GM12864 (cell line): ENCODE data around the gene FAM177A1.
"Not testable (repeated sequence)": the region's sequence is repeated elsewhere in the genome, so short reads cannot be mapped to it uniquely, and the experiment has no call there.

Experiments
- DNase-seq: peaks from one replicate; pipeline ENCODE4 v3.0.0-alpha.2; 2011; ENCODE audit warnings: low read depth
- H3K4me3 ChIP-seq: 2 replicates; pipeline ENCODE4 v1.5.1; 2011; ENCODE audit warnings: mild to moderate bottlenecking, low read depth, low read length, control low read depth
- TF ChIP-seq, protein P1 (sequence below): IDR thresholded peaks from 2 replicates; pipeline ENCODE4 v1.5.1; 2011; ENCODE audit warnings: low read depth, mild to moderate bottlenecking, moderate library complexity, low read length, control low read depth, inconsistent platforms; ENCODE audit errors: missing control alignments

The FAM177A1 gene

DNA sequence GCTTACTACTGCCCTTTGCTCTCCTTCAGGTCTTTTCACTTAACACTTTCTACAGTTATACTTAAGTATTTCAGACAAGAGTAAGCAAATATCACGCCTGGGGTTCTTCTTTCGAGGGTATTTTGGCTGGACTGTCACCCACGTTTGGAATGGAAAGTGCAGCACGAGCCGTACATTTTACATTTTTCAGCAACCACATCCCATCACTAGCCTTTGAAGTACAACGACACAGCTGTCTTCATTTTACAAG is 349 bp upstream of the FAM177A1 start:
- TF ChIP-seq, protein P1, sequence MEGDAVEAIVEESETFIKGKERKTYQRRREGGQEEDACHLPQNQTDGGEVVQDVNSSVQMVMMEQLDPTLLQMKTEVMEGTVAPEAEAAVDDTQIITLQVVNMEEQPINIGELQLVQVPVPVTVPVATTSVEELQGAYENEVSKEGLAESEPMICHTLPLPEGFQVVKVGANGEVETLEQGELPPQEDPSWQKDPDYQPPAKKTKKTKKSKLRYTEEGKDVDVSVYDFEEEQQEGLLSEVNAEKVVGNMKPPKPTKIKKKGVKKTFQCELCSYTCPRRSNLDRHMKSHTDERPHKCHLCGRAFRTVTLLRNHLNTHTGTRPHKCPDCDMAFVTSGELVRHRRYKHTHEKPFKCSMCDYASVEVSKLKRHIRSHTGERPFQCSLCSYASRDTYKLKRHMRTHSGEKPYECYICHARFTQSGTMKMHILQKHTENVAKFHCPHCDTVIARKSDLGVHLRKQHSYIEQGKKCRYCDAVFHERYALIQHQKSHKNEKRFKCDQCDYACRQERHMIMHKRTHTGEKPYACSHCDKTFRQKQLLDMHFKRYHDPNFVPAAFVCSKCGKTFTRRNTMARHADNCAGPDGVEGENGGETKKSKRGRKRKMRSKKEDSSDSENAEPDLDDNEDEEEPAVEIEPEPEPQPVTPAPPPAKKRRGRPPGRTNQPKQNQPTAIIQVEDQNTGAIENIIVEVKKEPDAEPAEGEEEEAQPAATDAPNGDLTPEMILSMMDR = no peak

DNA sequence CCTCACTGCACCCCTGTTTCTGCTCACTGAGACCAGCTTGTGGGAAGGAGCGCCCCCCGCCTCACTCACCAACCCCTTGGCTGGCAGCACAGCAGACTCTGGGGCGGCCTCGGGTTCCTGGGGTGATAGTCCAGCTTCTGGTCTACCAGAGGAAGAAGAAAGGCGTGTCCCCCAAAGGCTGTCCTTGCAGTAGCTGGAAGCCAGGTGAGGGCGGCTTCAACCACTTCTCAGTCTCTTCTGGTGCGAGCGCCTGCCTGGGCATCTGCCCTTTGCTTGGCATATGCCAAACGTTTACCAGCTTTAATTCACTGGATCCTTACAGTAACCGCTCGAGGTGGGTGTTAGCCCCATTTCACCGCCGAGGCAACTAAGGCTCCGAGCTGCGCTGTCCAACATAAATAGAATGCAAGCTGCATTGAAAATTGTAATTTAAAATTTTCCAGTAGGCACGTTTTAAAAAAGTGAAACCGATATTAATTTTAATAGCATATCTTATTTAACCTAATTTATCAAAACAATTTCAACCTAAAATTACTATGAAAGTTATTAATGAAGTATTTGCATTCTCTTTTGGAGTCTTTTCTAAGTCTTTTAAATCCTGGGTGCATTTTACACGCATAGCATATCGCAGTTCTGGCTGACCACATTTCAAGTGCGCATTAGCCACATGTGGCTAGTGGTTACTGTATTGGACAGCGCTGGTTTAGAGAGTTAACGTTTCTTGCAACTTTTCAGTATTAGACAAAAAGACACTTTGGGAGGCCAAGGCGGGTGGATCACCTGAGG is 872 bp downstream of the FAM177A1 start:
- TF ChIP-seq, protein P1 = no peak
- peak; percentile 13 for DNase-seq
- H3K4me3 ChIP-seq = peak overlapping the region; percentile 70

More for the DNA sequence above, 349 bp upstream of the FAM177A1 start:
- no peak for DNase-seq
- H3K4me3 ChIP-seq = peak overlapping the region; percentile 70

DNA sequence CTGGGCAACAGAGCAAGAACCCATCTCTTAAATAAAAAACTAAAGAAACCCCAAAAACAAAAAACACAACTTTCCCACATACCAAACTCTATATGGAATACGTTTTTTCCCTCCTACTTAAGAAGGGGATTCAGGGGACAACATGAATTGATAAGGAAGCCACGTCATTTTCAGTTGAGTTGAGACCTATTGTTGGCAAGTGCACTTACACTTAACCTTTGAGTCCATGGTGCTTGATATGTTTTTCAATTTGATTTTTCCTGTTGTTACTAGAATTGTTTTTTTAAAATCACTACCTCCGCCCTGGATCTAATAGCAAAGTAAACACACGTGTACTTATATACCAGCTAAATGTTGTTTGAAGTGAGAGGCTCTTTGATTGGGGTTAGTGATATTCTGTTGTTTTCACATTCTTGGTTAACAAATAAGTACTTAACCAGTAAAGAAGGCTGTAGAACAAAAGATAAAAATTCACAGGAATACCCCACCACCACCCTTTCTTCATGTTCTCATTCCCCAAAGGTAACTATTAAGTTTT is 2.0 kb downstream of the FAM177A1 start:
- TF ChIP-seq, protein P1 = no peak
- no peak overlapping the region; the same call in 1 of the 2 replicates for H3K4me3 ChIP-seq
- no peak for DNase-seq

DNA sequence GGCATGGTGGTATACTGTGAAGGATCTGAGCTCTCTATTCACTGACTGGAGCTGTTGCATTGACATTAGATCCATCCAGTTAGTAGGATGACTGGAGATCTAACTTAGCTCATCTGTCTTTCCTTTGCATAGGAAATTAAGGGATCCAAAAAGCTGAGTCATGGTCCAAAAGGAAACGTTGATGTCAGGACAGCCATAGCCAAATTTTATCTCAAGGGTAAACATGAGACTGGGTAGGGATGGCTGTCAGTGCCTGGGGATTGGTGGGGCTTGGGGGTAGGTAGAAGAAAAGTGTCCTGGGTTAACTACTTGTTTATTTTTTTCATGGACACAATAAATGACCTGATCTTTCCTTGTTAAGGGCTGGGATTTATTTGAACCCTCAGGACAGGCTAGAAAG is 4.6 kb downstream of the FAM177A1 start:
- no peak for DNase-seq
- H3K4me3 ChIP-seq = no peak overlapping the region
- TF ChIP-seq, protein P1 = no peak

DNA sequence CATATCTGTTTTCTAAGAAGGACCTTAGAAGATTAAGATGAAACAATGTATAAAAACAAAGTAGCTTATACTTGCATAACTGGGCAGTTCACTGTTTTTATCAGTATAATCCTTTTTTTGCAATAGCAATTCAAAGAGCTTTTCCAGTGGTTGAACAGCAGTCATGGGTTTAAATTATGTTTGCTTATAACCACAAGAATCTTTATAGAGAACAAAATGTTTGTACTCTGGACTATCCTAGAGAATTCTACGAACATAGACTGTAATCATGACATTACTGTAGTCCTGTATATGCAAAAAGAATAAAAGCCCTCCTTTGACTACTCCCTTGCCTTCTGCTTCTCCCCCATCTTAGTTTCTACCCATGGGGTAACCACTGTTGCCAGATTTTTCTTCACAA is 5.7 kb downstream of the FAM177A1 start:
- H3K4me3 ChIP-seq = no peak overlapping the region
- TF ChIP-seq, protein P1 = no peak
- no peak for DNase-seq

DNA sequence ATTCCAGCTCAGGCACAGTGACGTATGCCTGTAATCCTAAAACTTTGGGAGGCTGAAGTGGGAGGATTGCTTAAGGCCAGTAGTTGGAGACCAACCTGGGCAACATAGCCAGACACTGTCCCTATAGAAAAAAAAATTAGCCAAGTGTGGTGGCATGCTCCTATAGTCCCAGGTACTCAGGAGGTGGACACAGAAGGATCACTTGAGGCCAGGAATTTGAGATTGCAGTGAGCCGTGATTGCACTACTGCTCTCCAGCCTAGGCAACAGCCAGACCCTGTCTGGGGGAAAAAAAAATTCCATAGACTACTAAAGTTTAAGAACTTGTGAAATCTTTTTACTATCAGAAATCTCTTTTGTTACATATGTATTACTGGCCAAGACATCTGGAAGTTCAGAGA is 6.6 kb downstream of the FAM177A1 start:
- no peak for DNase-seq
- H3K4me3 ChIP-seq = no peak overlapping the region
- TF ChIP-seq, protein P1 = no peak

DNA sequence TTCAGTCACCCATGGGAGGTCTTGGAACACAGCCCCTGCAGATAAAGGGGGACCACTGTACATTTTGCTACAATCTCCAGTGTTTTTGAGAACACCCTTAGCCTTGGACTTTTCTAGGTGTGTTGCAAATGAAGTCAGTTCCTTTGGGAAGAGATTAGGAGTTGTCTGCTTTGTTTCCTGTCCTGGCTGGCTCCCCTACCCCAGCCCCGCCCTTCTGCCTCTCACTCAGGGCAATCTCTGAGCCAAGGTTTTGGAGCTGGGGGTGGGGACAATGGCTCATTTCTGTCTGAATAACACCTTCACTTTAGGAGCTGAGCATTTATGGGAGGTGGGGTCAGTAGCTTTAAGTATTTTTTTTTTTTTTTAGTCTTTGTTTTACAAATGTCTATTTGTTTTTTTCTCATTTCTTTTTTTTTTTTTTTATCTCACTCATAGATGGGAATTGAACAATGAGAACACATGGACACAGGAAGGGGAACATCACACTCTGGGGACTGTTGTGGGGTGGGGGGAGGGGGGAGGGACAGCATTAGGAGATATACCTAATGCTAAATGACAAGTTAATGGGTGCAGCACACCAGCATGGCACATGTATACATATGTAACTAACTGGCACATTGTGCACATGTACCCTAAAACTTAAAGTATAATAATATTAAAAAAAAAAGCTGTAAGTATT is 15.2 kb downstream of the FAM177A1 start:
- not testable (repeated sequence) for H3K4me3 ChIP-seq, DNase-seq

DNA sequence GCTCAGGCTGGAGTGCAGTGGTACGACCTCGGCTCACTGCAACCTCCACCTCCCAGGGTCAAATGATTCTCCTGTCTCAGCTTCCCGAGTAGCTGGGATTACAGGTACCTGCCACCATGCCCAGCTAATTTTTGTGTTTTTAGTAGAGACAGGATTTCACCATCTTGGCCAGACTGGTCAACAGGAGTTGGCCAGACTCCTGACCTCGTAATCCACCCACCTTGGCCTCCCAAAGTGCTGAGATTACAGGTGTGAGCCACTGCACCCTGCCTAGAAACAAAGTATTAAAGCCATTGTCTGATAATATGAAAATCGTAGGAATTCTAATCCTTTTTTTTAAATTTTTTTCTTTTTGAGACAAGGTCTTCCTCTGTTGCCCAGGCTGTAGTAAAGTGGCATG is 19.7 kb downstream of the FAM177A1 start:
- DNase-seq, H3K4me3 ChIP-seq: not testable (repeated sequence)
